ENCODE measurements around the gene C1orf105. TPM values are rescaled to one million over a fixed set of nuclear protein-coding genes. Genes with fewer than 3 reads are reported as not detected.

C1orf105 gene
- polyA plus RNA-seq, 1 donor (not counting 4 experiments of a cell fraction or from before 2014, with no cell fraction given): not detected

DNA sequence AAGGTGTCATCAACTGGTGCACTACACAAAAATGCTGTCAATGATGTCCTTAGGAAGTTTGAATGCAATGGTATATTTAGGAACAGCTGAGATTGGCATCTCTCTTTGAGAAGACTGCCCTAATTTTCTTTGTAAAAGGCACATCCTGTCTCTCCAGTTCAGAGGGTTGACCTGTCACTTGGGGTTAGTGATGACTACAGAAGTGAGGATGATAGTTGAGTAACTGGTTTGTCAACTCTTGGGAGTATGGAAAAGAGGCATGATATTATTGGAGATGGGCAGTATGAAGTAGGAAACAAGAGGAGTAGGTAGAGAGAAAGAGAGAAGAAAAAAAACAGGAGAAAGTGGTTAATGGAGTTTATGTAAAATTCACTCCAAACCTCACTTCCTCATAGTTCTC is 63.8 kb downstream of the C1orf105 start:
- Histone ChIP-seq H3K36me3 (ENCODE audit: control insufficient read depth in 2 of 2, extremely low read depth in 1 of 2, insufficient read depth in 2 of 2, low read length in 2 of 2) (no peaks in the 10 kb centered on the region), H3K4me1 (ENCODE audit: control insufficient read depth, extremely low read depth, insufficient read depth, low read length) (peaks cover 4% of the 10 kb centered on the region), H3K79me2 (ENCODE audit: control insufficient read depth, insufficient read depth, low read length) (no peaks in the 10 kb centered on the region), H3K4me3 (ENCODE audit: control insufficient read depth in 2 of 3, extremely low read depth in 1 of 3, insufficient read depth in 2 of 3, low read depth in 1 of 3, low read length in 3 of 3) (no peak overlapping the region), H4K20me1 (ENCODE audit: control insufficient read depth, extremely low read depth, insufficient read depth, low read length) (no peaks in the 10 kb centered on the region), H3K4me2 (ENCODE audit: control insufficient read depth, extremely low read depth, insufficient read depth, low read depth, low read length) (no peak overlapping the region), H3K9me1 (ENCODE audit: control insufficient read depth, extremely low read depth, insufficient read depth, low read length) (no peaks in the 10 kb centered on the region), H3K9me3 (ENCODE audit: control insufficient read depth, low read depth, low read length) (no peaks in the 10 kb centered on the region), H2AFZ (ENCODE audit: control insufficient read depth, low read length) (no peak overlapping the region), H3K27me3 (ENCODE audit: control insufficient read depth, extremely low read depth, insufficient read depth, low read length) (no peaks in the 10 kb centered on the region), H3K9ac (ENCODE audit: control insufficient read depth, extremely low read depth, insufficient read depth, low read length) (no peak overlapping the region), H3K27ac (ENCODE audit: control insufficient read depth, insufficient read depth, low read length) (no peak overlapping the region)
- no peak for DNase-seq (ENCODE audit: low read depth, low spot score)
- TF ChIP-seq, protein P1, sequence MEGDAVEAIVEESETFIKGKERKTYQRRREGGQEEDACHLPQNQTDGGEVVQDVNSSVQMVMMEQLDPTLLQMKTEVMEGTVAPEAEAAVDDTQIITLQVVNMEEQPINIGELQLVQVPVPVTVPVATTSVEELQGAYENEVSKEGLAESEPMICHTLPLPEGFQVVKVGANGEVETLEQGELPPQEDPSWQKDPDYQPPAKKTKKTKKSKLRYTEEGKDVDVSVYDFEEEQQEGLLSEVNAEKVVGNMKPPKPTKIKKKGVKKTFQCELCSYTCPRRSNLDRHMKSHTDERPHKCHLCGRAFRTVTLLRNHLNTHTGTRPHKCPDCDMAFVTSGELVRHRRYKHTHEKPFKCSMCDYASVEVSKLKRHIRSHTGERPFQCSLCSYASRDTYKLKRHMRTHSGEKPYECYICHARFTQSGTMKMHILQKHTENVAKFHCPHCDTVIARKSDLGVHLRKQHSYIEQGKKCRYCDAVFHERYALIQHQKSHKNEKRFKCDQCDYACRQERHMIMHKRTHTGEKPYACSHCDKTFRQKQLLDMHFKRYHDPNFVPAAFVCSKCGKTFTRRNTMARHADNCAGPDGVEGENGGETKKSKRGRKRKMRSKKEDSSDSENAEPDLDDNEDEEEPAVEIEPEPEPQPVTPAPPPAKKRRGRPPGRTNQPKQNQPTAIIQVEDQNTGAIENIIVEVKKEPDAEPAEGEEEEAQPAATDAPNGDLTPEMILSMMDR (optimal IDR thresholded peaks at IDR 0.05 in 1 of 3, IDR thresholded peaks at IDR 0.05 in 1 of 3, conservative IDR thresholded peaks at IDR 0.05 in 1 of 3; ENCODE audit: extremely low read depth in 1 of 3, insufficient read depth in 2 of 3, low read length in 3 of 3): no peak
- TF ChIP-seq EZH2 (IDR thresholded peaks at IDR 0.05; ENCODE audit: low read length): no peak
- dilution Hi-C loops (cut with MboI; ENCODE audit: extremely low pct_ligation_motif_present, low sequenced_read_pairs): no loop called here
- FAIRE-seq: peak; percentile 36

DNA sequence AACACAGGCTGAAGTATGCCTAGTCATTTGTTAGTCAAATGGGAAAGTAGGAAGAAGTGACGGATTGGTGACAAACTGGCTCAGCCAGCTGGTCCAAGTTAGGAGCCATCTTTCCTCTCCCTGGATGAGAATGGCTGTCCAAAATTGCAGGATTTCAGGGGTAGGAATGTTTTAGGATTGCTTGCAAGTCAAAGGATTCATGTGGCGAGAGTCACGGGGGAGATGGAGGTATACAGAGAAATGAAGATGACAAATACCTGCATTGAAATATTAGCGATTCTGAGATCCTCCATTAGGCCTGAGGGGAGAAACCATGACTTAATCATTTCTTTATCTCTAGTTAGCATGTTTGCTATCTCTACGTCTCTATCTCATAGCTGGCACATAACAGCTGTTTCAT is 65.1 kb downstream of the C1orf105 start:
- no peaks in the 10 kb centered on the region for H3K9me3 ChIP-seq (ENCODE audit: control insufficient read depth, low read depth, low read length)
- no peak overlapping the region for H3K9ac ChIP-seq (ENCODE audit: control insufficient read depth, extremely low read depth, insufficient read depth, low read length)
- H3K27me3 ChIP-seq (ENCODE audit: control insufficient read depth, extremely low read depth, insufficient read depth, low read length): no peaks in the 10 kb centered on the region
- TF ChIP-seq, protein P1 (optimal IDR thresholded peaks at IDR 0.05 in 1 of 3, IDR thresholded peaks at IDR 0.05 in 1 of 3, conservative IDR thresholded peaks at IDR 0.05 in 1 of 3; ENCODE audit: extremely low read depth in 1 of 3, insufficient read depth in 2 of 3, low read length in 3 of 3): no peak
- TF ChIP-seq EZH2 (IDR thresholded peaks at IDR 0.05; ENCODE audit: low read length): no peak
- H3K27ac ChIP-seq (ENCODE audit: control insufficient read depth, insufficient read depth, low read length): no peak overlapping the region
- dilution Hi-C loops (cut with MboI; ENCODE audit: extremely low pct_ligation_motif_present, low sequenced_read_pairs): no loop called here
- no peak overlapping the region for H3K4me2 ChIP-seq (ENCODE audit: control insufficient read depth, extremely low read depth, insufficient read depth, low read depth, low read length)
- no peak overlapping the region for H3K4me3 ChIP-seq (ENCODE audit: control insufficient read depth in 2 of 3, extremely low read depth in 1 of 3, insufficient read depth in 2 of 3, low read depth in 1 of 3, low read length in 3 of 3)
- H3K36me3 ChIP-seq (ENCODE audit: control insufficient read depth in 2 of 2, extremely low read depth in 1 of 2, insufficient read depth in 2 of 2, low read length in 2 of 2): no peaks in the 10 kb centered on the region
- no peaks in the 10 kb centered on the region for H3K9me1 ChIP-seq (ENCODE audit: control insufficient read depth, extremely low read depth, insufficient read depth, low read length)
- H2AFZ ChIP-seq (ENCODE audit: control insufficient read depth, low read length): no peak overlapping the region
- FAIRE-seq (peak; percentile 39), DNase-seq (ENCODE audit: low read depth, low spot score) (no peak)
- H4K20me1 ChIP-seq (ENCODE audit: control insufficient read depth, extremely low read depth, insufficient read depth, low read length): no peaks in the 10 kb centered on the region
- H3K79me2 ChIP-seq (ENCODE audit: control insufficient read depth, insufficient read depth, low read length): no peaks in the 10 kb centered on the region
- H3K4me1 ChIP-seq (ENCODE audit: control insufficient read depth, extremely low read depth, insufficient read depth, low read length): peaks cover 4% of the 10 kb centered on the region

All from keratinocyte (primary cell).